HCT116 (cell line): ENCODE measurements around the gene RASGEF1B.

Experiments
- EZH2phosphoT487 ChIP-seq: fragments of 200-600 bp; IDR thresholded peaks from 2 replicates; pipeline ENCODE4 v1.6.1; 2018; ENCODE audit warnings: antibody characterized with exemption, borderline replicate concordance
- POLR2A ChIP-seq: IDR thresholded peaks from 2 replicates; pipeline ENCODE4 v1.7.0; 2011; ENCODE audit warnings: borderline replicate concordance; ENCODE audit not compliant: insufficient read depth, insufficient read length; ENCODE audit errors: extremely low read depth
- POLR2AphosphoS5 ChIP-seq: IDR thresholded peaks from 2 replicates; pipeline ENCODE4 v1.6.1; 2011; ENCODE audit warnings: mild to moderate bottlenecking, low read depth, low read length, moderate library complexity
- RAD21 ChIP-seq: IDR thresholded peaks from 2 replicates; pipeline ENCODE4 v1.6.1; 2012; ENCODE audit warnings: low read depth, mild to moderate bottlenecking

DNA sequence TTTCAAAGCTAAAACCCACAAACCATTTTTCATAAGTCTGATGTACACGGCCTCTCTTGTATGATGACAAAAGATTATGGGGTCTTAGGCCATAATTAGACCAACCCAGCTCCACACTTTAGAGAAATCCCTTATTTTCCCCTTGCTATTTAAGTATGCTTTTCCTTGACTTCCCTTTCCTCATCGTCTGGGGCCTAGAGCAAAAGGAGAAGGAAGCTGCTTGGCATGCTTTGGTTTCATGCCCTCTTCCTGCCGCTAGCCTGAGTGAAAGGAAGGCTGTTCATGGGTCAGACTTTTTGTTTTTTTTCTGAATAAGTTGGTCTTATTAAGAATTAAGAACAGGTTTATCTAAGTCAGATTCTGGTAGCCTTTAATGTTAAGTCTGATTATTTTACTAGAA lies 10.6 kb upstream of the RASGEF1B start:
- no peak for TF ChIP-seq RAD21
- no peak for TF ChIP-seq EZH2phosphoT487
- TF ChIP-seq POLR2AphosphoS5: no peak
- TF ChIP-seq POLR2A: no peak
